T follicular helper cell (primary cell): Measurements from ENCODE around the gene CGB7.
"Not testable (repeated sequence)": the region's sequence is repeated elsewhere in the genome, so short reads cannot be mapped to it uniquely, and the experiment has no call there.

ENCODE experiments used
- DNase-seq: peaks from one replicate; pipeline ENCODE4 v3.0.0-alpha.2; 2020; ENCODE audit warnings: low read depth

Gene CGB7

DNA sequence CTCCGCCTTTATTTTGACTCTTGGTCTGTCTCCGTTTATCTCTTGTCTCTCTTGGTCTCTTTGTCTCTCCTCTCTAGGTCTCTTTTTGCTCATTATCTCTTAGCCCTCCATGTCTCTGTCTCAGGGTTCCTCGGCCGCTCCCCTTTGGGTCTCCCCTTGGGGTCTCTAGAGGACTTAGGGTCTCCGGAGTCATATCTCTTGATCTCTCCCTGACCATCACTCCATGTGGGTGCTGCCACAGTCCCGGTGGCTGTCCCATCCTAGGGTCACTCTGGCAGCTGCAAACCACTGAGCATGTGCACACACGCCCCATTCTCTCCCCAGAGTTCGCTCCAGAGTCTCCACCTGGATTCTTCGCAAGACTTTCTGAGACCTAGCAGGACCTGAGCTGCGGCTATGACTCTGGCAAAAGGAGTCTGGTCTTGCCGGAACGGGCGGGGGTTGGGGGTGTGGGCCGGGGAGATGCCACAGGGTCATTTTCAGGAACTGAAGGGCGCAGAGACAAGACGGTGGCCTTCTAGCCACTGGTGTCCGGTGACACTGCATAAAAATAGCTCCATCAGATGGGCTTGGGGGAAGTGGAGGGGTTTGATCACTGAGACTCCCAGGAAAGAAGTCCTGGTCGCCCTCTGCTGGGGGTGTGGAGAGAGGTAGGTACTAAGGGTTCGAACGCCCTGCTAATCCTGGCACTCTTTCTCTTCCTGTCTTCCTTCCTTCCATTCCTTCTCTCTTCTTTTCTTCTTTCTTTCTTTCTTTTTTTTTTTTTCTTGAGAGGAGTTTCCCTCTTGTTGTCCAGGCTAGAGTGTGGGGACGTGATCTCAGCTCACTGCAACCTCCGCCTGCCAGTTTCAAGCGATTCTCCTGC, 16.2 kb upstream of the CGB7 start:
- no peak for DNase-seq

GRCh38 chr19:49071860-49072547, 14.5 kb upstream of the CGB7 start:
- DNase-seq = no peak

- no peak for DNase-seq
Measured at GRCh38 chr19:49070416-49070815, 12.9 kb upstream of the CGB7 start.

DNA sequence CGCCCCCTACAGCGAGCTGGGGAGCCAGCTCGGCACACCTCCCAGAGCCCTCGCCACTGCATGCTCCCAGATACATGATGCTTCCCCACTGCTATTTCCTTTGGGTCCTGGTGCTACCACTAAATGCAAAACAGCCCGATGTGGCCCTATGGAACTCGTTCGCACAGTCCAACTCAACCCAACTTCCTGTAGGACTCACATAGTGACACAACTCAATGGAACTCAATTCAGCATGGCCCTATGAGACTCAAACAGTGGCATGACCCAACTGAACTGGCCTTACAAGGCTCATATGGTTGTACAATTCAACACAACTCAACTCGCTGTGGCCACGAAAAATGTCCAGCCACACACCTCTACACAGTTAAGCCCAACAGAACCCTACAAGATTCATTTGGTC, 11.5 kb upstream of the CGB7 start:
- no peak for DNase-seq

DNA sequence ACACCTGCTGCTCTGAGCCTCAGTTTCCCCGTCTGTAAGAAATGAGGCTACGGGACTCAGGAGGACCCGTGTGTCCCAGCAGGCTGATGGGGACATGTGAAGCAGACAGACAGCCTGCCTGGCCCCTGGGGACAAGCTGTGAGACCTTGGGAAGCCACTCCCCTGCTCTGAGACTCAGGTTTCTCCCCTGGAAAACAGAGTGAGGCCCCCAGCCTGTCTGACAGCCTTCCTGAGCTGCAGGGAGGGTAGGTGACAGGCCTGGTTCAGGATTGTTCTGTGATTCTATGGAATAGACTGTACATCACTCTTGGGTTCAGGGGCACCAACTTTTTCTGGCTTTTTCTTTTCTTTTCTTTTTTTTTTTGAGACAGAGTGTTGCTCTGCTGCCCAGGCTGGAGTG, 10.0 kb upstream of the CGB7 start:
- no peak for DNase-seq

DNA sequence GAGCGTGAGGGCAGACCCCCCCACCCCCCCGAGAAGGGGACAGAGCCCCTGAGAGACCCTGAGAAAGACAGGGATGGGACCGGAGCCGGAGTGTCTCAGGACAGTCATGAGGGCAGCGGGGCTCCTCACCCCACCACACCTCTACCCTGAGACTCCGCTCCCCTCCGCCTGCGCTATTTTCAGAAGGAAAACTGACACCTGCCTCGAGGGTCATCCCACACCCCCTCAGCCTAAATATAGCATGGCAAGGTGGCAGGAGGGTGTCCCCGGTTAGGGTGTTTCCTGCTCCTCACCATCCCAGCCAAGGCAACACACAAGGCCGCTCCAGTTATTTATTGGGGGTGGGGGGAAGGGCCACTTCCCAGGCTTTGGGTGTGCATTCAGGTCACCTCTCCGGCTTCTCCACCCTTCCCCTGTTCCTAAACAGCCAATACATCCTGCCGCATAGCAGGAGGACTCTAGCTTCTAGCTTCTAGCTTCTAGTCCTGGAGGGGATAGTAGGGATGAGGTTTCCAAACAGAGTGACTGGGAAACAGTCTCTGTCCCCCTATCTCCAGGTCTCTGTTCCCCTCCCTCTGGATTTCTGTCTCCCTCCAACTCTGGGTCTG, 8.5 kb upstream of the CGB7 start:
- DNase-seq = no peak

DNA sequence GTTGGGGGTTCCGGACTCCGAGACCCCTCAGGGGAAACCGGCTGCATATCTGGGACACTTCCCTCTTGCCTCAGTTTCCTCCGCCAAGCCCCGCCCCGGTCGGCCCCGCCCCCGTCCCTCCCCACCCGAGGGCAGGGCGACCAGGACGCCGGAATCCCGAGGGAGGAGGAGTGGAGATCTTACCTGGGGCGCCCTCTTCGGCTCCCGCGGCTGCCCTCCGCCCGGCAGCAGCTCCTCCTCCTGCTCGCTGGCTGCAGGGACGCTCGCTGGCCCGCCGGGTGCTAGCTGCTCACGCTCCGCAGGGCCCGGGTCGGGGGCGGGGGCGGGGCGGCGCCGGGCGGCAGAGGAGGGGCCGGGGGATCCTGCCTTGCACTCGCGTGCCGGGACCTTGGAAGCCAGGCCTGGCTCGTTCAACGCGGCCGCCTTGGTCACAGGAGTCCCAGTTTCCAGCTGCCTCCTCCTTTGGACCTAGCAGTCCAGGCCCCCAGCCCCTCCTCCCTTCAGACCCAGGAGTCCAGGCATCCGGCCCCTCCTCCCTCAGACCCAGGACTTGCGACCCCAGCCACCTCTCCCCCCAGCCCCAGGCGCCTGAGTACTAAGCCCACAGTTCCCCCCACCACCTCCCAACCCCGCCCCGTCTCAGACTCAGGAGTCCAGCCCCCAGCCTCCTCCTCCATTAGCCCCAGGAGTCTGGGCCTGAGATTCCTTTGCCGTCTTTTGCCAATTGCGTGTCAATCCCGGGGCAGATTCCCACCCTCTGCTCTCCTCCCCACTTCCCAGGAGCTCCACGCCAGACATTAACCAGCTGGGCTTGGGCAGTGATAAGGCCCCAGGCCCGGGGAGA, 7.4 kb upstream of the CGB7 start, which contains the start of gene NTF4:
Gene NTF4, minus strand, starts transcription at position 51 of the 844 bp plus-strand sequence. CDS start 2,821 bp downstream, outside the sequence.
- DNase-seq = no peak

DNA sequence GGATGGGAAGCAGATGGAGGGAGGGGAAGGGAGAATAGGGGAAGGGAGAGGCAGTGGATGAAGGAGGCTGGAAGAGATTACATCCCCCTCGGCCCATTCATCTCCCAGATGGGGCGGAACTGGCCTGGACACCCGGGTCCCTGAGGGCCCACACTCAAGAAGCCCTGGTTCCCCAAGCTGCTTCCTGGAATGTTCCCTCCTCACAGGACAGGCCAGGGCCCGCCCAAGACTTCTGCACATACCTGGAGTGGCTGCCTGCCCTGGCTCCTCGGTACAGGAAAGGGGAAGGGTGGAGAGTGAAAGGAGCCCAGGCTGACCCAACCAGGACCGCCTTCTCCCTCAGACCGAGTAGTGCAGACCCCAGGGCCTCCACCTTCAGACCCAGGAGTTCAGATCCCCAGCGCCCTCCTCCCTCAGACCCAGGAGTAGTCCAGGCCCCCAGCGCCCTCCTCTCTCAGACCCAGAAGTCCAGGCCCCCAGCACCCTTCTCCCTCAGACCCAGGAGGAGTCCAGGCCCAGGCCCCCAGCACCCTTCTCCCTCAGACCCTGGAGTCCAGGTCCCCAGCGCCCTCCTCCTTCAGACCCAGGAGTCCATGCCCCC, 6.6 kb upstream of the CGB7 start:
- no peak for DNase-seq

DNA sequence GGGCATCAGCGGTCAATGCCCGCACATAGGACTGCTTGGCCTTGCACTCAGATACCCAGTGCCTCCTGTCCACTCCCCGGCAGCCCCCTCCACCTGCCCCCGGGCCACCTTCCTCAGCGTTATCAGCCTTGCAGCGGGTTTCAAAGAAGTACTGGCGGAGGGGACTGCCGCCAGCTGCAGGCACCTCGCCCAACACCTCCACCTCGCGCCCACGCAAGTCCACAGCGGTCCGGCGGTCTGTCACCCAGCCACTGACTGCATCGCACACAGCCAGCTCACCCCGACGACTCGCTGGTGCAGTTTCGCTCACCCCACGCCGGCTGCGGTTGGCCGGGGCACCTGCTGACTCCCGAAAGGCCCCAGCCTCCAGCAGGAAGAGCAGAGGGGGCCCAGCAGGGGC, 3.9 kb upstream of the CGB7 start:
- DNase-seq = no peak

GRCh38 chr19:49061000-49061399, 3.5 kb upstream of the CGB7 start:
- DNase-seq = no peak

GRCh38 chr19:49059053-49059452, 1.5 kb upstream of the CGB7 start:
- no peak for DNase-seq

GRCh38 chr19:49058562-49058961, 1.0 kb upstream of the CGB7 start:
- no peak for DNase-seq

- not testable (repeated sequence) for DNase-seq
Measured at GRCh38 chr19:49056902-49057596, 500 bp downstream of the CGB7 start.

GRCh38 chr19:49056101-49056901, 1.2 kb downstream of the CGB7 start:
- no peak for DNase-seq

DNA sequence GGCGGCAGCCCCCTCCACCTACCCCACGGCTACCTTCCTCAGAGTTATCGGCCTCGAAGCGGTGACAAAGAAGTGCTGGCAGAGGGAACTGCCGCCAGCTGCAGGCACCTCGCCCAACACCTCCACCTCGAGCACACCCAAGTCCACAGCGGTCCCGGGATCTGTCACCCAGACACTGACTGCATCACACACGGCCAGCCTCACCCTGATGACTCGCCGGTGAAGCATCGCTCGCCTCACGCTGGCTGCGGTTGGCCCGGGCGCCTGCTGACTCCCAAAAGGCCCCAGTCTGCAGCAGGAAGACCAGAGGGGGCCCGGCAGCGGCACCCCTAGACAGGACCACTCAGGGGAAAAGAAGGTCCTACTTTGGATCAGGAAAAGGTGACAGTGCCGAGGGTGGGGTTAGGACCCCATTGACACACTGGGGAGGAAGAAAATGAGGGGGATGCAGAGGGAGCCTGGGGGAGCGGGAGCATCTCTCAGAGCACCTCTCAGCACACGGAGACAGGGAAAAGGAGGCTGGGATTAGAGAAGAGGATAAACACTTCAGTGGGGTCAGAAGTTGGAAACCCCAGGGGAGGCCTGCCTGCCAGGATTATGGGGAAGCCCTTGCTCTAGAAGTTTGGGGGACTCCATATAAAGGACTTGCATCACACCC, 7.0 kb downstream of the CGB7 start:
- DNase-seq = not testable (repeated sequence)

- not testable (repeated sequence) for DNase-seq
Measured at GRCh38 chr19:49049834-49050233, 7.7 kb downstream of the CGB7 start.

- not testable (repeated sequence) for DNase-seq
Measured at GRCh38 chr19:49049011-49049410, 8.5 kb downstream of the CGB7 start, which contains the start of gene CGB8. CGB8 (minus strand) TSS chr19:49049111; CDS start chr19:49048739, 372 bp downstream.

DNA sequence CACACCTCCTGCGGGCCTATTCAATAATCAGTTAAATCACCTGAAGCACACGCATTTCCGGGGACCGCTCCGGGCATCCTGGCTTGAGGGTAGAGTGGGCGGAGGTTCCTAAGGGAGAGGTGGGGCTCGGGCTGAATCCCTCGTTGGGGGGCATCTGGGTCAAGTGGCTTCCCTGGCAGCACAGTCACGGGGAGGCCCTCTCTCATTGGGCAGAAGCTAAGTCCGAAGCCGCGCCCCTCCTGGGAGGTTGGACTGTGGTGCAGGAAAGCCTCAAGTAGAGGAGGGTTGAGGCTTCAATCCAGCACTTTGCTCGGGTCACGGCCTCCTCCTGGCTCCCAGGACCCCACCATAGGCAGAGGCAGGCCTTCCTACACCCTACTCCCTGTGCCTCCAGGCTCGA, 14.0 kb downstream of the CGB7 start, which contains the start of gene CGB5:
Gene CGB5, plus strand, starts transcription at position 301 of the 400 bp plus-strand sequence. CDS start 362 bp downstream, outside the sequence.
- not testable (repeated sequence) for DNase-seq

- DNase-seq = not testable (repeated sequence)
Measured at GRCh38 chr19:49042666-49043065, 14.9 kb downstream of the CGB7 start.
